GM12878 (cell line): ENCODE data around the gene TMC6. TPM values are rescaled to one million over a fixed set of nuclear protein-coding genes. Genes with fewer than 3 reads are reported as not detected.

ENCODE experiments used
- ATAC-seq: fragments of 200-7000 bp; cut with Tn5 transposase; 3 replicates; pipeline ENCODE4 v1.9.1; 2020; ENCODE audit warnings: mild to moderate bottlenecking, moderate library complexity
- BruUV-seq: library from RNA; stranded (reverse); fragments of 400-500 nt; replicated peaks from 2 replicates; lab custom pipeline; 2021; lab: Mats Ljungman, UMichigan
- CTCF ChIA-PET: fragments of 300-600 bp; sonication (Branson Sonifier 250); formaldehyde crosslinking; extraction: SDS; loops from one replicate; lab custom pipeline; 2021; ENCODE audit warnings: inconsistent platforms; lab: Yijun Ruan, JAX
- POLR2A ChIA-PET: fragments of 350-600 bp; formaldehyde crosslinking; extraction: SDS; loops from one replicate; lab custom pipeline; 2021; ENCODE audit warnings: inconsistent platforms; lab: Charles Lee
- RAD21 ChIA-PET: fragments of 300-600 bp; sonication (Branson Sonifier 250); formaldehyde crosslinking; loops from one replicate; lab custom pipeline; 2023; ENCODE audit warnings: antibody characterized with exemption; ENCODE audit not compliant: unreplicated experiment; lab: Charles Lee
- SMC1A ChIA-PET: fragments of 300-600 bp; sonication (Branson Sonifier 250); formaldehyde crosslinking; loops from one replicate; lab custom pipeline; 2023; ENCODE audit not compliant: unreplicated experiment, uncharacterized antibody; lab: Charles Lee
- DNase-seq: peaks from one replicate; pipeline ENCODE4 v3.0.0-alpha.2; 2011; ENCODE audit warnings: low read depth, low spot score
- FAIRE-seq: peaks from 3 replicates; lab custom pipeline; 2011; peaks lifted over from hg19 to GRCh38; lab: Jason Lieb, UNC
- H2AFZ ChIP-seq: 2 replicates; pipeline ENCODE4 v1.6.0; 2011; ENCODE audit warnings: low read depth, low read length, control low read depth; ENCODE audit not compliant: control insufficient read depth
- H3K27ac ChIP-seq: 2 replicates; pipeline ENCODE4 v1.5.1; 2011; ENCODE audit warnings: control low read depth; ENCODE audit not compliant: control insufficient read depth, insufficient read depth
- H3K27me3 ChIP-seq, 2 experiments: replicated peaks in 1 of 2; 2 replicates each; pipeline versions ENCODE4 v1.6.0 to v1.6.1; 2011; ENCODE audit warnings: low read length in 1 of 2; ENCODE audit not compliant: control insufficient read depth in 2 of 2, insufficient read depth in 2 of 2
- H3K36me3 ChIP-seq, 2 experiments: 2 replicates each; pipeline ENCODE4 v1.5.1; 2011; ENCODE audit warnings: low read length in 1 of 2; ENCODE audit not compliant: control insufficient read depth in 2 of 2, insufficient read depth in 2 of 2
- H3K4me1 ChIP-seq: 2 replicates; pipeline ENCODE4 v1.6.1; 2011; ENCODE audit warnings: mild to moderate bottlenecking, low read length, moderate library complexity, mixed read lengths; ENCODE audit not compliant: control insufficient read depth, insufficient read depth
- H3K4me2 ChIP-seq: 2 replicates; pipeline ENCODE4 v1.6.0; 2011; ENCODE audit warnings: control low read depth; ENCODE audit not compliant: control insufficient read depth, insufficient read depth
- H3K4me3 ChIP-seq: fragments of 200-600 bp; sonication (generic); 2 replicates; pipeline ENCODE4 v1.5.1; 2016
- H3K79me2 ChIP-seq: 2 replicates; pipeline ENCODE4 v1.6.0; 2011; ENCODE audit warnings: low read length; ENCODE audit not compliant: control insufficient read depth, insufficient read depth
- H3K9ac ChIP-seq: 2 replicates; pipeline ENCODE4 v1.8.0; 2011; ENCODE audit warnings: low read length, control low read depth, mixed read lengths; ENCODE audit not compliant: control insufficient read depth, insufficient read depth
- H3K9me3 ChIP-seq: replicated peaks from 3 replicates; pipeline ENCODE4 v1.5.1; 2011; ENCODE audit warnings: mild to moderate bottlenecking, low read length; ENCODE audit not compliant: control insufficient read depth, insufficient read depth
- H4K20me1 ChIP-seq: 2 replicates; pipeline ENCODE4 v1.6.0; 2011; ENCODE audit not compliant: control insufficient read depth, insufficient read depth
- IKZF1 ChIP-seq: fragments of 450-650 bp; conservative IDR thresholded peaks from 2 replicates; pipeline ENCODE4 v1.6.1; 2017; ENCODE audit warnings: antibody characterized with exemption, mild to moderate bottlenecking
- POLR2A ChIP-seq: IDR thresholded peaks from 2 replicates; pipeline ENCODE4 v1.6.1; 2011; ENCODE audit warnings: low read depth, mild to moderate bottlenecking, low read length
- ZNF207 ChIP-seq: fragments of 450-650 bp; IDR thresholded peaks from 2 replicates; pipeline ENCODE4 v1.6.1; 2014; ENCODE audit warnings: antibody characterized with exemption, mild to moderate bottlenecking, borderline replicate concordance
- WGBS: methylation state at CpG from one replicate; pipeline ENCODE4 v1.1.6; 2016; ENCODE audit warnings: low lambda C conversion rate; ENCODE audit not compliant: insufficient replicate concordance, insufficient coverage; ENCODE audit errors: missing lambda C conversion rate; 5-methylcytosine and 5-hydroxymethylcytosine counted together
- in situ Hi-C: fragments of 300-500 bp; cut with MboI; formaldehyde crosslinking; loops from 9 replicates; pipeline ENCODE4 v1.14.3; 2018; ENCODE audit warnings: mixed read lengths
- intact Hi-C: fragments of 100-400 bp; cut with micrococcal nuclease; formaldehyde crosslinking; loops from one replicate; pipeline ENCODE4 v1.14.2; 2022; ENCODE audit not compliant: unreplicated experiment
- polyA plus RNA-seq, 11 experiments: library from polyadenylated mRNA; depleted of rRNA in 4 of 11; unstranded in 6 of 11; stranded (reverse) in 5 of 11; fragments of >200 nt; fragmentation: Nextera tagmentation in 4 of 11; fragmentation: Illumina TruSeq in 1 of 11; extraction: Ambion mirVana in 4 of 11; extraction: Trizol in 1 of 11; gene quantifications; 1 replicate in 1 of 11; 2 replicates in 10 of 11; pipeline versions ENCODE4 v1.2.1 to v1.2.3, GENCODE V29; 2011 to 2016; ENCODE audit warnings: inconsistent platforms in 2 of 11, missing spikeins in 2 of 11, low read depth in 1 of 11
- total RNA-seq, 4 experiments: library from RNA; depleted of rRNA in 3 of 4; stranded (reverse); fragments of >200 nt in 3 of 4; fragmentation: Illumina TruSeq in 1 of 4; extraction: Trizol in 1 of 4; gene quantifications; 2 replicates each; pipeline versions ENCODE4 v1.2.1 to v1.2.3, GENCODE V29; 2013 to 2021
- TF ChIP-seq, protein P1 (sequence below): fragments of 450-650 bp; IDR thresholded peaks from 2 replicates; pipeline ENCODE4 v1.6.1; 2017; ENCODE audit warnings: mild to moderate bottlenecking, moderate library complexity

TMC6 gene
- total and polyA plus RNA-seq, 10 of the 15 experiments (the other 5 are each of a cell fraction or from before 2014, with no cell fraction given): 1.9 to 232 (median 60.6) TPM

DNA sequence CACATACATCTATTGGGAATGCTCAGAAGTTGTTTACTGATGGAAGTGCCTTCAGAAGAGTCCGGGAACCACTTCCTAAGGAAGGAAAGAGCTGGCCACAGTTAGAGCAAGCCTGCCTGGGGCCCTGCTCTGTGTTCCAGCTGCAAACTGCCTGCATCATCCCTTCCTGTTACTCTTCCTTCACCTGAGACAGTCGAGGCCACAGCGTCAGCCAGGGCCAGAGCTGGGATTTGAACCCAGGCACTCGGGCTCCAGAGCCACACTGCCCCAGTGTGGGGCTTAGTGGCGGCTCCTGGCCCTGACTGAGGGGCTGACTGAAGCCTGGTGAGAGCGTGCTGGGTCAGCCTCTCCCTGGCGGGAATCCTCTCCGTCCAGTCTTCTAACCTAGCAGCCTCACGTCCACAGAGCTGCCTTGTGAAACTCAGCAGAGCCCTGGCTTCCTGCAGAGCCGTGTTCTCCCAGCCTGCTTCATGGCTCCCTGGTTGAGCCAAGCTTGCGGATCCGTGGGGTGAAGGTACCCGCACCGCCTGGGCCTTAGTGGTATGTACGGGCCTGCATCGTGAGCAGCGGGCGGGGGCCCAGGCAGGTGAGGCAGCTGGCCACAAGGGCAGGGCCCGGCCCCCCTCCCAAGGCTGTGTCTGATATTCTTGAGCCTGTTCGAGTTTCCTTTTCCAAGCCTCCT is 13.0 kb upstream of the TMC6 start:
- CTCF ChIA-PET: interaction anchor here (0.7 to 5.0 kb wide), 7 partner anchors 13 to 110 kb away, joined by 3 to 51 read pairs (median 3); no protein-coding TSS in a partner anchor
- intact Hi-C loops (no loop called here), in situ Hi-C loops (no loop called here)
- no TSS peak for BruUV-seq
- Histone ChIP-seq H3K36me3 (peaks cover 2 to 5% of the 10 kb centered on the region in 2 experiments; a peak in 3 of 4 replicates), H3K9ac (no peak overlapping the region), H3K4me3 (no peak overlapping the region), H3K9me3 (no peaks in the 10 kb centered on the region), H3K4me2 (0 out of 2 replicates have a peak overlapping the region, but pooled peaks have one; percentile 14), H3K79me2 (peaks cover 7% of the 10 kb centered on the region), H3K4me1 (peaks cover 69% of the 10 kb centered on the region), H2AFZ (no peak overlapping the region), H3K27me3 (no peaks in the 10 kb centered on the region), H3K27ac (peak overlapping the region; percentile 26; the same call in 1 of the 2 replicates), H4K20me1 (no peaks in the 10 kb centered on the region)
- 90% methylated on average over 16 of the region's 20 CpGs for WGBS
- no peak for DNase-seq
- FAIRE-seq: no peak
- RAD21 ChIA-PET: interaction anchor here (0.7 to 1.9 kb wide), 10 partner anchors 11 to 74 kb away, joined by 3 to 13 read pairs (median 6); partner anchors contain the start of genes TMC6 and TMC8
- TF ChIP-seq ZNF207 (no peak), IKZF1 (0 out of 2 replicates have a peak, but pooled peaks have one; percentile 27), POLR2A (peak; percentile 35; the same call in 1 of the 2 replicates)
- TF ChIP-seq, protein P1, sequence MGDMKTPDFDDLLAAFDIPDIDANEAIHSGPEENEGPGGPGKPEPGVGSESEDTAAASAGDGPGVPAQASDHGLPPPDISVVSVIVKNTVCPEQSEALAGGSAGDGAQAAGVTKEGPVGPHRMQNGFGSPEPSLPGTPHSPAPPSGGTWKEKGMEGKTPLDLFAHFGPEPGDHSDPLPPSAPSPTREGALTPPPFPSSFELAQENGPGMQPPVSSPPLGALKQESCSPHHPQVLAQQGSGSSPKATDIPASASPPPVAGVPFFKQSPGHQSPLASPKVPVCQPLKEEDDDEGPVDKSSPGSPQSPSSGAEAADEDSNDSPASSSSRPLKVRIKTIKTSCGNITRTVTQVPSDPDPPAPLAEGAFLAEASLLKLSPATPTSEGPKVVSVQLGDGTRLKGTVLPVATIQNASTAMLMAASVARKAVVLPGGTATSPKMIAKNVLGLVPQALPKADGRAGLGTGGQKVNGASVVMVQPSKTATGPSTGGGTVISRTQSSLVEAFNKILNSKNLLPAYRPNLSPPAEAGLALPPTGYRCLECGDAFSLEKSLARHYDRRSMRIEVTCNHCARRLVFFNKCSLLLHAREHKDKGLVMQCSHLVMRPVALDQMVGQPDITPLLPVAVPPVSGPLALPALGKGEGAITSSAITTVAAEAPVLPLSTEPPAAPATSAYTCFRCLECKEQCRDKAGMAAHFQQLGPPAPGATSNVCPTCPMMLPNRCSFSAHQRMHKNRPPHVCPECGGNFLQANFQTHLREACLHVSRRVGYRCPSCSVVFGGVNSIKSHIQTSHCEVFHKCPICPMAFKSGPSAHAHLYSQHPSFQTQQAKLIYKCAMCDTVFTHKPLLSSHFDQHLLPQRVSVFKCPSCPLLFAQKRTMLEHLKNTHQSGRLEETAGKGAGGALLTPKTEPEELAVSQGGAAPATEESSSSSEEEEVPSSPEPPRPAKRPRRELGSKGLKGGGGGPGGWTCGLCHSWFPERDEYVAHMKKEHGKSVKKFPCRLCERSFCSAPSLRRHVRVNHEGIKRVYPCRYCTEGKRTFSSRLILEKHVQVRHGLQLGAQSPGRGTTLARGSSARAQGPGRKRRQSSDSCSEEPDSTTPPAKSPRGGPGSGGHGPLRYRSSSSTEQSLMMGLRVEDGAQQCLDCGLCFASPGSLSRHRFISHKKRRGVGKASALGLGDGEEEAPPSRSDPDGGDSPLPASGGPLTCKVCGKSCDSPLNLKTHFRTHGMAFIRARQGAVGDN: no peak
- SMC1A ChIA-PET: interaction anchor here (0.6 to 2.0 kb wide), 6 partner anchors 11 to 110 kb away, joined by 3 to 9 read pairs (median 4); no protein-coding TSS in a partner anchor
- POLR2A ChIA-PET: interaction anchor here (0.6 to 5.1 kb wide), 12 partner anchors 8 to 697 kb away, joined by 3 to 37 read pairs (median 7); partner anchors contain the start of gene TMC8
- ATAC-seq: no peak
